Measurements from ENCODE around the gene GPR45. TPM values are rescaled to one million over a fixed set of nuclear protein-coding genes. Genes with fewer than 3 reads are reported as not detected.

Gene GPR45, protein sequence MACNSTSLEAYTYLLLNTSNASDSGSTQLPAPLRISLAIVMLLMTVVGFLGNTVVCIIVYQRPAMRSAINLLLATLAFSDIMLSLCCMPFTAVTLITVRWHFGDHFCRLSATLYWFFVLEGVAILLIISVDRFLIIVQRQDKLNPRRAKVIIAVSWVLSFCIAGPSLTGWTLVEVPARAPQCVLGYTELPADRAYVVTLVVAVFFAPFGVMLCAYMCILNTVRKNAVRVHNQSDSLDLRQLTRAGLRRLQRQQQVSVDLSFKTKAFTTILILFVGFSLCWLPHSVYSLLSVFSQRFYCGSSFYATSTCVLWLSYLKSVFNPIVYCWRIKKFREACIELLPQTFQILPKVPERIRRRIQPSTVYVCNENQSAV
- total RNA-seq (2022; extraction: Qiagen RNA extraction): not detected in 5 replicates

DNA sequence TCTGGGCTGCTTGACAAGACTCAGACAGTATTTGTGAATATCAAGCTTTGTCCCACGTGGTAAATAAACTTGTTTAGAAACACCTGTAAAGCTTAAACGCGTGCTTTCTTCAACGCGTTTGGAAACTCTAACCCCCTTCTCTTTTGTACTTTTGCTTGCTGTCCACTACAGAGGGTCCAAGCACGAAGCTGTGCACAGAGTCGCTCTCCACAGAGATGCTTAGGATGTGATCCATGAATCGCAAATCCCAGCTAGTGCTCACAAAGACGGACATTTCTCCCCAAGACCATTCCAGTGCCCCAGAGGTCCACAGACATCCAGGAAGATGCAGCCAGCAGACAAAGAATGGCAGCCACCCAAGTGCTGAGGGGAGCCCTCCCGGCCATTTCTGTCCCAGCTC, at the start of gene GPR45:
GPR45 (plus strand) TSS at position 301 of the 400 bp plus-strand sequence. CDS start 116 bp downstream, outside the sequence.

Other genes starting within 250 kb of the GPR45 start
- 28.8 to 34.6 TPM (median 32.1 TPM) in 5 replicates for gene MRPS9, start 203.7 kb upstream of the GPR45 start, total RNA-seq (2022; extraction: Qiagen RNA extraction)
- 13.5 to 17.1 TPM (median 16.1 TPM) in 5 replicates for gene TGFBRAP1, start 88.0 kb downstream of the GPR45 start, total RNA-seq (2022; extraction: Qiagen RNA extraction)
- 11.9 to 14.7 TPM (median 13.5 TPM) in 5 replicates for gene C2orf49, start 95.8 kb downstream of the GPR45 start, total RNA-seq (2022; extraction: Qiagen RNA extraction)
- 56.6 to 75.1 TPM (median 62.8 TPM) in 5 replicates for gene FHL2, start 157.3 kb downstream of the GPR45 start, total RNA-seq (2022; extraction: Qiagen RNA extraction)